Upper lobe of right lung (tissue), 1 donor: ENCODE results near the gene ATG7. TPM values are rescaled to one million over a fixed set of nuclear protein-coding genes. Genes with fewer than 3 reads are reported as not detected.

Experiments used
- ATAC-seq: fragments of 200-7000 bp; cut with Tn5 transposase; one replicate; pipeline ENCODE4 v1.9.1; 2020; ENCODE audit warnings: mild to moderate bottlenecking, moderate library complexity
- DNase-seq: peaks from one replicate; pipeline ENCODE4 v3.0.0-alpha.2; 2020
- H3K27ac ChIP-seq: fragments of 200-600 bp; one replicate; pipeline ENCODE4 v1.8.0; 2022
- H3K27me3 ChIP-seq: fragments of 200-600 bp; one replicate; pipeline ENCODE4 v1.8.0; 2022; ENCODE audit warnings: mild to moderate bottlenecking
- H3K36me3 ChIP-seq: fragments of 200-600 bp; one replicate; pipeline ENCODE4 v1.8.0; 2022
- H3K4me1 ChIP-seq: fragments of 200-600 bp; one replicate; pipeline ENCODE4 v1.8.0; 2022
- H3K4me3 ChIP-seq: fragments of 200-600 bp; one replicate; pipeline ENCODE4 v1.8.0; 2022; ENCODE audit warnings: mild to moderate bottlenecking
- H3K9me3 ChIP-seq: fragments of 200-600 bp; one replicate; pipeline ENCODE4 v1.8.0; 2022
- CTCF ChIP-seq: fragments of 200-600 bp; IDR thresholded peaks from one replicate; pipeline ENCODE4 v1.8.0; 2022; ENCODE audit warnings: antibody characterized with exemption
- intact Hi-C: fragments of 100-400 bp; cut with DNase I; formaldehyde crosslinking; loops from one replicate; pipeline ENCODE4 v1.11.0; 2022
- total RNA-seq: library from RNA; stranded (reverse); fragmentation: NEBNext Ultra II Directional; extraction: Animal tissue kit (Norgen Biotek cat#: 25700); gene quantifications from one replicate; pipeline ENCODE4 v1.2.1, GENCODE V29; 2021
- donor health status: DM: no; HTN: yes; CAD: no; lungs with severe emphysema.

Gene ATG7
- total RNA-seq, 1 donor from 2014 or later: 49.9 TPM

DNA sequence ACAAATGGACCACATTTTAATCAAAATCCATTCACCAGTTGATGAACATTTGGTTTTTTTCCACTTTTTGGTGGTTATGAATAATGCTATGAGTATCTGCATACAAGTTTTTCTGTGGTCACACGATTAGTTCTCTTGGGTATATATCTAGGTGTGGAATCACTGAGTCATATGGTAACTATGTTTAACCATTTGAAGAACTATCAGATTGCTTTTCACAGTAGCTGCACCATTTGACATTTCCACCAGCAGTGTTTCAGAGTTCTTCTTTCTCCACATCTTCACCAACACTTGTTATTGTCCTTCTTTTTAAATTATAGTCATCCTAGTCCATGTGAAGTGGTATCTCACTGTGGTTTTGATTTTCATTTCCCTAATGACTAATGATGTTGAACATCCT lies 33.3 kb upstream of the ATG7 start:
- Histone ChIP-seq H3K27ac (no peak overlapping the region), H3K4me1 (no peaks in the 10 kb centered on the region), H3K27me3 (no peaks in the 10 kb centered on the region), H3K4me3 (no peak overlapping the region), H3K36me3 (no peaks in the 10 kb centered on the region), H3K9me3 (no peaks in the 10 kb centered on the region)
- no peak for DNase-seq
- ATAC-seq: no peak
- intact Hi-C loops: loop anchor here (10.0 kb wide), 1 partner anchor 96 kb away; no protein-coding TSS in a partner anchor
- TF ChIP-seq CTCF: no peak

DNA sequence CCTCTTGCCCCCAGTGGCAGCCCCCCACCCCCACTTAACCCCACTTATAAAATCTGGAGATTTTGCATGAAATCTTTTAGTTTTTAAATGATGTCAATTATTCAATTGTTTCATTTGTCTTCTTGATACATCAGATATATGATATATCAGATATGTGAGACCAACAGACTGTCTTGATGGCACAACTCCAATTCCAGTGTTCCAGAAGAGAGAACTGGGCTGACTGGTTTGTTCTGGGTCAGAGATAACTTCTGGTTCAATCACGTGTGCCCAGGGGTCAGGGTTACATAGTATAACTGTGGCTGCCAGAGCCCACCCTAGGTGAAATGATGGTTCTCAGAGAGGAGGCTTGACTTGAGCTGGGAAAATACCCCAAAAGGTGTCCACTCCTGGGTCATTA lies 32.4 kb upstream of the ATG7 start:
- Histone ChIP-seq H3K4me1 (no peaks in the 10 kb centered on the region), H3K27me3 (no peaks in the 10 kb centered on the region), H3K9me3 (no peaks in the 10 kb centered on the region), H3K27ac (no peak overlapping the region), H3K36me3 (no peaks in the 10 kb centered on the region), H3K4me3 (no peak overlapping the region)
- intact Hi-C loops: loop anchor here (10.0 kb wide), 1 partner anchor 95 kb away; no protein-coding TSS in a partner anchor
- TF ChIP-seq CTCF: no peak
- DNase-seq: no peak
- no peak for ATAC-seq

- H3K9me3 ChIP-seq: no peaks in the 10 kb centered on the region
- no peak overlapping the region for H3K27ac ChIP-seq
- intact Hi-C loops: no loop called here
- no peak for TF ChIP-seq CTCF
- H3K4me1 ChIP-seq: no peaks in the 10 kb centered on the region
- no peaks in the 10 kb centered on the region for H3K36me3 ChIP-seq
- no peaks in the 10 kb centered on the region for H3K27me3 ChIP-seq
- ATAC-seq: no peak
- no peak for DNase-seq
- no peak overlapping the region for H3K4me3 ChIP-seq
Measured at GRCh38 chr3:11240496-11240895, 31.7 kb upstream of the ATG7 start.

DNA sequence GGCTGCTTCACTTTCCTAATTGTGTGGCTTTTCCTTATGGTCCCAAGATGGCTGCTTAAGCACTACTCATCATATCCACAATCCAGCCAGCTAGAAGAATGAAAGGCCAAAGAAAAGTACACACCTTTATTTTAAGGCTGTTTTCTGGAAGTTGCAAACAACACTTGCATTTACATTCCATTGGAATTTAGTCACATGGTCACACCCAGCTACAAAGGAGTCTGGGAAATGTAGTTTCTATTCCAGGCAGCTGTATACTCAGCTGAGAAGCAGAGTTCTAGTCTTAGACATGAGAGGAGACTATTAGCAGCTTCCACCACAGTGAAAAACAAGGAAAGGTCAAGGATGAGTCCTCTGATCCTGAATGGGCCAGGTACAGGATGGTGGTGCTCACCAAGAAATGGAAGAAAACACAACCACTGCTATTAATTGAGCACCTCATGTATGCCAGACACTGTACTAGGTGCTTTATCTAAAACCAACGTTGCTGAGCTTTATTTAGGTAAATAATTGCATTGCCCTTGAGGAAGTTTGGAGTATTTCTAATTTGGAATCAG lies 28.0 kb upstream of the ATG7 start:
- Histone ChIP-seq H3K27me3 (no peaks in the 10 kb centered on the region), H3K36me3 (no peaks in the 10 kb centered on the region), H3K9me3 (no peaks in the 10 kb centered on the region), H3K4me1 (no peaks in the 10 kb centered on the region), H3K4me3 (no peak overlapping the region), H3K27ac (no peak overlapping the region)
- intact Hi-C loops: no loop called here
- ATAC-seq (no peak), DNase-seq (no peak)
- no peak for TF ChIP-seq CTCF

DNA sequence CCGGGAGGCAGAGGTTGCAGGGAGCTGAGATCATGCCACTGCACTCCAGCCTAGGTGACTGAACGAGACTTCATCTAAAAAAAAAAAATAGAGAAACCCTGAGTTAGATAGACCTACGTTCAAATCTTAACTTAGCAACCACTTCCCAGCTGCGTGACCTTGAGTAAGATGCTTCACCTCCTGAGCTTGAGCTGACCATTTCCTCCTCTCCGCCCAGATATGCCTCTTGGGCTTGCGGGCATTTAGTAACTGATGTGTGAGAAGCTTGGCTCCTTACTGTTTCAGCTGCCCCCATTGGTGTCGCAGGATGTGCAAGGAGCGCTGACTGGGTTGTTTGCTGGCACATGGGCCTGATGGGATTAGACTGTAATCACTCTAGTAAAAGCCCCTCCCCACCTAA lies 26.9 kb upstream of the ATG7 start:
- H3K36me3 ChIP-seq: no peaks in the 10 kb centered on the region
- no peaks in the 10 kb centered on the region for H3K27me3 ChIP-seq
- intact Hi-C loops: no loop called here
- H3K27ac ChIP-seq: no peak overlapping the region
- no peak for TF ChIP-seq CTCF
- H3K4me3 ChIP-seq: no peak overlapping the region
- H3K9me3 ChIP-seq: no peaks in the 10 kb centered on the region
- DNase-seq: no peak
- no peak for ATAC-seq
- H3K4me1 ChIP-seq: no peaks in the 10 kb centered on the region
